Measurements from ENCODE around the gene METTL15.

DNA sequence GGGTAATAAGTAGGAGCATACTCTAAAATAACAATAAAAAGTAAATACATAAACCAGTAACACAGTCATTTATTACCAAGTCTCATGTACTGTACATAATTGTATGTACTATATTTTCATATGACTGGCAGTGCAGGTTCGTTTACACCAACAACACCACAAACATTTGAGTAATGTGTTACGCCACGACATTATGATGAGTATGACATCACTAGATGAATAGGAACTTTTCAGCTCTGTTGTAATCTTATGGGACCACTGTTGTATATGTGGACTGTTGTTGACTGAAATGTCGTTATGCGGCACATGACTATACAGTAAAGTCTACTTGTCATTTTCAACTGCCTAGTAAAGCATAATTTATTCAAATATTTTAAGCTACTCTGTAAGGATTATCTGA, 18.8 kb upstream of the METTL15 start:
- TF ChIP-seq, protein P1, sequence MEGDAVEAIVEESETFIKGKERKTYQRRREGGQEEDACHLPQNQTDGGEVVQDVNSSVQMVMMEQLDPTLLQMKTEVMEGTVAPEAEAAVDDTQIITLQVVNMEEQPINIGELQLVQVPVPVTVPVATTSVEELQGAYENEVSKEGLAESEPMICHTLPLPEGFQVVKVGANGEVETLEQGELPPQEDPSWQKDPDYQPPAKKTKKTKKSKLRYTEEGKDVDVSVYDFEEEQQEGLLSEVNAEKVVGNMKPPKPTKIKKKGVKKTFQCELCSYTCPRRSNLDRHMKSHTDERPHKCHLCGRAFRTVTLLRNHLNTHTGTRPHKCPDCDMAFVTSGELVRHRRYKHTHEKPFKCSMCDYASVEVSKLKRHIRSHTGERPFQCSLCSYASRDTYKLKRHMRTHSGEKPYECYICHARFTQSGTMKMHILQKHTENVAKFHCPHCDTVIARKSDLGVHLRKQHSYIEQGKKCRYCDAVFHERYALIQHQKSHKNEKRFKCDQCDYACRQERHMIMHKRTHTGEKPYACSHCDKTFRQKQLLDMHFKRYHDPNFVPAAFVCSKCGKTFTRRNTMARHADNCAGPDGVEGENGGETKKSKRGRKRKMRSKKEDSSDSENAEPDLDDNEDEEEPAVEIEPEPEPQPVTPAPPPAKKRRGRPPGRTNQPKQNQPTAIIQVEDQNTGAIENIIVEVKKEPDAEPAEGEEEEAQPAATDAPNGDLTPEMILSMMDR (IDR thresholded peaks at IDR 0.05; ENCODE audit: low read depth, low read length), result no peak
- no peak for TF ChIP-seq EZH2phosphoT487 (IDR thresholded peaks at IDR 0.05; ENCODE audit: low read depth)
